SK-N-SH treated with all-trans-retinoic acid at 6 μM for 48 hours (cell line): Measurements from ENCODE around the gene RGS10.
A peak's percentile ranks its signal among the peaks of the same experiment; 100 is the strongest.

Source experiments
- ATAC-seq: fragments of 200-7000 bp; cut with Tn5 transposase; 3 replicates; pipeline ENCODE4 v1.9.1; 2020; ENCODE audit warnings: mild to moderate bottlenecking, moderate library complexity
- BACH2 ChIP-seq: fragments of 250-450 bp; sonication (Bioruptor Pico); IDR thresholded peaks from 2 replicates; pipeline ENCODE4 v1.9.0; 2021; ENCODE audit warnings: mild to moderate bottlenecking, borderline replicate concordance
- CSDC2 ChIP-seq: fragments of 250-450 bp; sonication (Bioruptor Pico); IDR thresholded peaks from 2 replicates; pipeline ENCODE4 v1.5.0; 2020; ENCODE audit warnings: mild to moderate bottlenecking, moderate library complexity
- ESRRG ChIP-seq: fragments of 250-450 bp; sonication (Bioruptor Pico); IDR thresholded peaks from 2 replicates; pipeline ENCODE4 v1.6.1; 2021; ENCODE audit warnings: mild to moderate bottlenecking
- GLIS3 ChIP-seq: fragments of 250-450 bp; sonication (Bioruptor Pico); IDR thresholded peaks from 2 replicates; pipeline ENCODE4 v1.5.0; 2020; ENCODE audit warnings: mild to moderate bottlenecking, moderate library complexity
- ISL1 ChIP-seq: fragments of 250-450 bp; sonication (Bioruptor Pico); IDR thresholded peaks from 2 replicates; pipeline ENCODE4 v2.1.2; 2022; ENCODE audit warnings: mild to moderate bottlenecking, moderate library complexity
- OSR1 ChIP-seq: fragments of 250-450 bp; sonication (Bioruptor Pico); IDR thresholded peaks from 2 replicates; pipeline ENCODE4 v1.8.0; 2022; ENCODE audit warnings: moderate library complexity, mild to moderate bottlenecking, inconsistent platforms
- PPARA ChIP-seq: fragments of 250-450 bp; sonication (Bioruptor Pico); IDR thresholded peaks from 2 replicates; pipeline ENCODE4 v1.5.0; 2020; ENCODE audit warnings: mild to moderate bottlenecking, borderline replicate concordance
- RARB ChIP-seq: fragments of 250-450 bp; sonication (Bioruptor Pico); IDR thresholded peaks from 2 replicates; pipeline ENCODE4 v1.8.0; 2021; ENCODE audit warnings: mild to moderate bottlenecking, moderate library complexity
- SNAI2 ChIP-seq: fragments of 250-450 bp; sonication (Bioruptor Pico); IDR thresholded peaks from 2 replicates; pipeline ENCODE4 v1.5.0; 2020; ENCODE audit warnings: mild to moderate bottlenecking, moderate library complexity
- TCF4 ChIP-seq: fragments of 250-450 bp; sonication (Bioruptor Pico); IDR thresholded peaks from 2 replicates; pipeline ENCODE4 v1.8.0; 2021; ENCODE audit warnings: mild to moderate bottlenecking, moderate library complexity, borderline replicate concordance
- TOX ChIP-seq: fragments of 250-450 bp; sonication (Bioruptor Pico); IDR thresholded peaks from 2 replicates; pipeline ENCODE4 v1.8.0; 2021; ENCODE audit warnings: mild to moderate bottlenecking, moderate library complexity, borderline replicate concordance
- ZC3H10 ChIP-seq: fragments of 250-450 bp; sonication (Bioruptor Pico); IDR thresholded peaks from 2 replicates; pipeline ENCODE4 v1.5.1; 2021; ENCODE audit warnings: mild to moderate bottlenecking, moderate library complexity
- ZFP3 ChIP-seq: fragments of 250-450 bp; sonication (Bioruptor Pico); IDR thresholded peaks from 2 replicates; pipeline ENCODE4 v1.5.0; 2020; ENCODE audit warnings: mild to moderate bottlenecking, moderate library complexity
- ZFP30 ChIP-seq: fragments of 450-650 bp; formaldehyde crosslinking; IDR thresholded peaks from 2 replicates; pipeline ENCODE4 v1.5.0; 2022; ENCODE audit warnings: mild to moderate bottlenecking, moderate library complexity
- ZNF565 ChIP-seq: fragments of 450-650 bp; formaldehyde crosslinking; conservative IDR thresholded peaks from 2 replicates; pipeline ENCODE4 v1.5.0; 2020; ENCODE audit warnings: low read depth, mild to moderate bottlenecking, moderate library complexity
- ZNF70 ChIP-seq: fragments of 450-650 bp; formaldehyde crosslinking; IDR thresholded peaks from 2 replicates; pipeline ENCODE4 v1.5.0; 2020; ENCODE audit warnings: mild to moderate bottlenecking, moderate library complexity
- ZNF8 ChIP-seq: fragments of 450-650 bp; formaldehyde crosslinking; IDR thresholded peaks from 2 replicates; pipeline ENCODE4 v1.5.0; 2020; ENCODE audit warnings: mild to moderate bottlenecking, moderate library complexity
- TF ChIP-seq, protein P1 (sequence below): fragments of 250-450 bp; sonication (Bioruptor Pico); IDR thresholded peaks from 2 replicates; pipeline ENCODE4 v1.8.0; 2020; ENCODE audit warnings: mild to moderate bottlenecking, moderate library complexity, borderline replicate concordance
- TF ChIP-seq, protein P2 (sequence below): fragments of 250-450 bp; sonication (Bioruptor Pico); IDR thresholded peaks from 2 replicates; pipeline ENCODE4 v1.5.1; 2020; ENCODE audit warnings: low read depth, mild to moderate bottlenecking, moderate library complexity
- TF ChIP-seq, protein P3 (sequence below): fragments of 250-450 bp; sonication (Bioruptor Pico); IDR thresholded peaks from 2 replicates; pipeline ENCODE4 v1.8.0; 2021; ENCODE audit warnings: low read depth, mild to moderate bottlenecking, moderate library complexity, borderline replicate concordance
- TF ChIP-seq, protein P4 (sequence below): fragments of 250-450 bp; sonication (Bioruptor Pico); IDR thresholded peaks from 2 replicates; pipeline ENCODE4 v1.5.0; 2020; ENCODE audit warnings: mild to moderate bottlenecking, moderate library complexity
- TF ChIP-seq, protein P5 (sequence below): fragments of 250-450 bp; sonication (Bioruptor Pico); IDR thresholded peaks from 2 replicates; pipeline ENCODE4 v1.5.1; 2021; ENCODE audit warnings: mild to moderate bottlenecking, moderate library complexity

RGS10 gene

DNA sequence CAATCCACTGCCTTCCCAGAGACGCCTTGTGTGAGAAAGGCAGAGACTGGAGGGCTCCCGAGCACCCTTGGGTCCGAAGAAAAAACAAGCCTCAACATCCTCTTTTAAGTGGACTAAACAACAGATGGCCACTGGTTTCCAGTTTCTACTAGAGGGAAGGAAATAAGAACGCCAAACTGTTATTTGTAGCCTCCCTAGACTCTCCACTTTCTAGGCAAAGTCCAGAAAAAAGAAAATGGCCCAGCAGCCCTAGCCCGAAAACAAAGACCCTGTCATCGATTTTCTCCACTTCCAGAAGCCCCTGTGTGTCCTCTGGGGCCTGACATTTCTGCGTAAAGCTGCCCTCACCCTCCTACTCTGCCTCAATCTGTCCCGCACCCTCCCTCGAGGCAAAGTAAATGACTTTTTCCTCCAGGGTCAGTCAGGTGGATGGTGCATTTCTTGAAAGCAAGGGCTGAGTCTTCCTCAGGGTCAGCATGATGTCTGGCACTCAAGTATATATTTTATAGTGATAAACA, 6.0 kb downstream of the RGS10 start:
- TF ChIP-seq, protein P1, sequence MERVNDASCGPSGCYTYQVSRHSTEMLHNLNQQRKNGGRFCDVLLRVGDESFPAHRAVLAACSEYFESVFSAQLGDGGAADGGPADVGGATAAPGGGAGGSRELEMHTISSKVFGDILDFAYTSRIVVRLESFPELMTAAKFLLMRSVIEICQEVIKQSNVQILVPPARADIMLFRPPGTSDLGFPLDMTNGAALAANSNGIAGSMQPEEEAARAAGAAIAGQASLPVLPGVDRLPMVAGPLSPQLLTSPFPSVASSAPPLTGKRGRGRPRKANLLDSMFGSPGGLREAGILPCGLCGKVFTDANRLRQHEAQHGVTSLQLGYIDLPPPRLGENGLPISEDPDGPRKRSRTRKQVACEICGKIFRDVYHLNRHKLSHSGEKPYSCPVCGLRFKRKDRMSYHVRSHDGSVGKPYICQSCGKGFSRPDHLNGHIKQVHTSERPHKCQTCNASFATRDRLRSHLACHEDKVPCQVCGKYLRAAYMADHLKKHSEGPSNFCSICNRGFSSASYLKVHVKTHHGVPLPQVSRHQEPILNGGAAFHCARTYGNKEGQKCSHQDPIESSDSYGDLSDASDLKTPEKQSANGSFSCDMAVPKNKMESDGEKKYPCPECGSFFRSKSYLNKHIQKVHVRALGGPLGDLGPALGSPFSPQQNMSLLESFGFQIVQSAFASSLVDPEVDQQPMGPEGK (CRISPR knock-in tag), result no peak
- TF ChIP-seq, protein P2, sequence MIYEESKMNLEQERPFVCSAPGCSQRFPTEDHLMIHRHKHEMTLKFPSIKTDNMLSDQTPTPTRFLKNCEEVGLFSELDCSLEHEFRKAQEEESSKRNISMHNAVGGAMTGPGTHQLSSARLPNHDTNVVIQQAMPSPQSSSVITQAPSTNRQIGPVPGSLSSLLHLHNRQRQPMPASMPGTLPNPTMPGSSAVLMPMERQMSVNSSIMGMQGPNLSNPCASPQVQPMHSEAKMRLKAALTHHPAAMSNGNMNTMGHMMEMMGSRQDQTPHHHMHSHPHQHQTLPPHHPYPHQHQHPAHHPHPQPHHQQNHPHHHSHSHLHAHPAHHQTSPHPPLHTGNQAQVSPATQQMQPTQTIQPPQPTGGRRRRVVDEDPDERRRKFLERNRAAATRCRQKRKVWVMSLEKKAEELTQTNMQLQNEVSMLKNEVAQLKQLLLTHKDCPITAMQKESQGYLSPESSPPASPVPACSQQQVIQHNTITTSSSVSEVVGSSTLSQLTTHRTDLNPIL, result no peak
- TF ChIP-seq TOX, result no peak
- TF ChIP-seq, protein P3, sequence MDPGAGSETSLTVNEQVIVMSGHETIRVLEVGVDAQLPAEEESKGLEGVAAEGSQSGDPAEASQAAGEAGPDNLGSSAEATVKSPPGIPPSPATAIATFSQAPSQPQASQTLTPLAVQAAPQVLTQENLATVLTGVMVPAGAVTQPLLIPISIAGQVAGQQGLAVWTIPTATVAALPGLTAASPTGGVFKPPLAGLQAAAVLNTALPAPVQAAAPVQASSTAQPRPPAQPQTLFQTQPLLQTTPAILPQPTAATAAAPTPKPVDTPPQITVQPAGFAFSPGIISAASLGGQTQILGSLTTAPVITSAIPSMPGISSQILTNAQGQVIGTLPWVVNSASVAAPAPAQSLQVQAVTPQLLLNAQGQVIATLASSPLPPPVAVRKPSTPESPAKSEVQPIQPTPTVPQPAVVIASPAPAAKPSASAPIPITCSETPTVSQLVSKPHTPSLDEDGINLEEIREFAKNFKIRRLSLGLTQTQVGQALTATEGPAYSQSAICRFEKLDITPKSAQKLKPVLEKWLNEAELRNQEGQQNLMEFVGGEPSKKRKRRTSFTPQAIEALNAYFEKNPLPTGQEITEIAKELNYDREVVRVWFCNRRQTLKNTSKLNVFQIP (CRISPR knock-in tag), result no peak
- TF ChIP-seq ZNF70 (CRISPR knock-in tag), result no peak
- no peak for TF ChIP-seq OSR1 (CRISPR knock-in tag)
- TF ChIP-seq TCF4 (CRISPR knock-in tag), result no peak
- no peak for TF ChIP-seq SNAI2 (CRISPR knock-in tag)
- no peak for TF ChIP-seq ZNF8 (CRISPR knock-in tag)
- no peak for TF ChIP-seq BACH2 (CRISPR knock-in tag)
- TF ChIP-seq ISL1 (CRISPR knock-in tag), result no peak
- TF ChIP-seq ESRRG (CRISPR knock-in tag), result no peak
- no peak for TF ChIP-seq GLIS3 (CRISPR knock-in tag)
- no peak for TF ChIP-seq ZNF565
- no peak for TF ChIP-seq ZFP30 (CRISPR knock-in tag)
- TF ChIP-seq RARB (CRISPR knock-in tag), result no peak
- TF ChIP-seq CSDC2 (CRISPR knock-in tag), result no peak
- TF ChIP-seq PPARA (CRISPR knock-in tag), result no peak
- no peak for ATAC-seq

DNA sequence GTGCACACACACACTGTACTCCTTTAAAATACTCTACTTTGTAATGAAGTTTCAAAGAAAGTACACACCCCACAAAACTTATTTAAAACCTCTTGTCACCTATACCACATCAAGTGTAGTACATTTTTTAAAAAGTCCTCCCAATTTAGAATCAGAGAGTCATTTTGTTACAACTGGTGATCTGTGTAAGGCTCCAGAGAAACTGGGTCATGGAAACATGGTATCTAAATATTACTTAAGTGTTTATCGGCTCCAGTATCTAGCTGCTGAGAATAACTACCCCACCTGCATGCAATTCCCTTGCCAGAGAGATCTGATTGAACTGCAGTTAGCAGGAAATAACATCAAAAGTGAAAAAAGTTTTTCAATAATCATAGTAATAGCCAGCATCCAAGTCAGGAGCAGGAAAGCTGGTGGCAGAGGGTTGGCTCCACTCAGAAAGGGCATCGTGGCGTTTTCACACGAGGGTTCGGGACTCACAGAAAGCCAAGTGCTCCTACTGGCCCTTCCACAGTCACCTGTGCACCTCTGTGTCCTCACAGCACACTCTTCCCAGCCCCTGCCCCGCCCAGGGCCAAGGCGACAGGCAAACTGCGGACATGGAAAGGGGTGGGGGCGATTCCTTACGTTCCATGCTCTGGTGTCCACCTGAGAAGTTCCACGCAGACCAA, 6.5 kb downstream of the RGS10 start:
- no peak for TF ChIP-seq RARB (CRISPR knock-in tag)
- no peak for ATAC-seq

DNA sequence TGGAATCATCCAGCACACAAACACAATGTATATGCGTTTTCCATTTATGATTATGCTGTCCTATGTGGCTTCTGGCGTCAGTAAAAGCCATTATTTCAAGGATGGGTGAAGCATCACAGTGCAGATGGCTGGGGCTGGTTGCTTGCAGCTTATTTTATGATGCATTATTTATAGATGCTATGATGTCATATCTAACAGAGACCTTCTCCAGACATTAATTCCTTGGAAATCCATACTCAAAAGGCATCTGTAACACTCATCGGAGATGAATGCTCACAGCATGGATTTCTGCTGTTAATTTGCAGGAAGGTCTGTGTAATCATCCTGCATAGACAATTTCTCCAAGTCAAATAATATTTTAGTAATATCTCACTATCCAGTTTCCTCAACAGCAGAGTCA, 7.2 kb downstream of the RGS10 start:
- TF ChIP-seq, protein P3 (CRISPR knock-in tag), result no peak
- TF ChIP-seq RARB (CRISPR knock-in tag) (no peak), SNAI2 (CRISPR knock-in tag) (no peak), ZNF565 (no peak), ZNF70 (CRISPR knock-in tag) (no peak), BACH2 (CRISPR knock-in tag) (no peak), CSDC2 (CRISPR knock-in tag) (no peak), ZC3H10 (CRISPR knock-in tag) (no peak), GLIS3 (CRISPR knock-in tag) (no peak), TCF4 (CRISPR knock-in tag) (no peak), ZFP3 (CRISPR knock-in tag) (no peak), ZNF8 (CRISPR knock-in tag) (no peak), PPARA (CRISPR knock-in tag) (no peak)
- TF ChIP-seq, protein P4, sequence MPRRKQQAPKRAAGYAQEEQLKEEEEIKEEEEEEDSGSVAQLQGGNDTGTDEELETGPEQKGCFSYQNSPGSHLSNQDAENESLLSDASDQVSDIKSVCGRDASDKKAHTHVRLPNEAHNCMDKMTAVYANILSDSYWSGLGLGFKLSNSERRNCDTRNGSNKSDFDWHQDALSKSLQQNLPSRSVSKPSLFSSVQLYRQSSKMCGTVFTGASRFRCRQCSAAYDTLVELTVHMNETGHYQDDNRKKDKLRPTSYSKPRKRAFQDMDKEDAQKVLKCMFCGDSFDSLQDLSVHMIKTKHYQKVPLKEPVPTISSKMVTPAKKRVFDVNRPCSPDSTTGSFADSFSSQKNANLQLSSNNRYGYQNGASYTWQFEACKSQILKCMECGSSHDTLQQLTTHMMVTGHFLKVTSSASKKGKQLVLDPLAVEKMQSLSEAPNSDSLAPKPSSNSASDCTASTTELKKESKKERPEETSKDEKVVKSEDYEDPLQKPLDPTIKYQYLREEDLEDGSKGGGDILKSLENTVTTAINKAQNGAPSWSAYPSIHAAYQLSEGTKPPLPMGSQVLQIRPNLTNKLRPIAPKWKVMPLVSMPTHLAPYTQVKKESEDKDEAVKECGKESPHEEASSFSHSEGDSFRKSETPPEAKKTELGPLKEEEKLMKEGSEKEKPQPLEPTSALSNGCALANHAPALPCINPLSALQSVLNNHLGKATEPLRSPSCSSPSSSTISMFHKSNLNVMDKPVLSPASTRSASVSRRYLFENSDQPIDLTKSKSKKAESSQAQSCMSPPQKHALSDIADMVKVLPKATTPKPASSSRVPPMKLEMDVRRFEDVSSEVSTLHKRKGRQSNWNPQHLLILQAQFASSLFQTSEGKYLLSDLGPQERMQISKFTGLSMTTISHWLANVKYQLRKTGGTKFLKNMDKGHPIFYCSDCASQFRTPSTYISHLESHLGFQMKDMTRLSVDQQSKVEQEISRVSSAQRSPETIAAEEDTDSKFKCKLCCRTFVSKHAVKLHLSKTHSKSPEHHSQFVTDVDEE, result no peak
- TF ChIP-seq, protein P2, result no peak
- TF ChIP-seq, protein P5, sequence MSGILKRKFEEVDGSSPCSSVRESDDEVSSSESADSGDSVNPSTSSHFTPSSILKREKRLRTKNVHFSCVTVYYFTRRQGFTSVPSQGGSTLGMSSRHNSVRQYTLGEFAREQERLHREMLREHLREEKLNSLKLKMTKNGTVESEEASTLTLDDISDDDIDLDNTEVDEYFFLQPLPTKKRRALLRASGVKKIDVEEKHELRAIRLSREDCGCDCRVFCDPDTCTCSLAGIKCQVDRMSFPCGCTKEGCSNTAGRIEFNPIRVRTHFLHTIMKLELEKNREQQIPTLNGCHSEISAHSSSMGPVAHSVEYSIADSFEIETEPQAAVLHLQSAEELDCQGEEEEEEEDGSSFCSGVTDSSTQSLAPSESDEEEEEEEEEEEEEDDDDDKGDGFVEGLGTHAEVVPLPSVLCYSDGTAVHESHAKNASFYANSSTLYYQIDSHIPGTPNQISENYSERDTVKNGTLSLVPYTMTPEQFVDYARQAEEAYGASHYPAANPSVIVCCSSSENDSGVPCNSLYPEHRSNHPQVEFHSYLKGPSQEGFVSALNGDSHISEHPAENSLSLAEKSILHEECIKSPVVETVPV (CRISPR knock-in tag), result no peak
- ATAC-seq, result peak; percentile 36
